VCaP (cell line): ENCODE data around the gene ADPGK.
"Not testable (repeated sequence)": the region's sequence is repeated elsewhere in the genome, so short reads cannot be mapped to it uniquely, and the experiment has no call there.

Experiments
- H3K27ac ChIP-seq: fragments of 450-650 bp; 2 replicates; pipeline ENCODE4 v1.5.1; 2017
- CTCF ChIP-seq: fragments of 450-650 bp; conservative IDR thresholded peaks from 2 replicates; pipeline ENCODE4 v1.5.1; 2017; ENCODE audit warnings: mild to moderate bottlenecking, moderate library complexity

ADPGK gene

GRCh38 chr15:72737723-72738122, 45.8 kb downstream of the ADPGK start:
- TF ChIP-seq CTCF, result no peak
- peak overlapping the region; percentile 91 for H3K27ac ChIP-seq

- peak overlapping the region; percentile 91 for H3K27ac ChIP-seq
- TF ChIP-seq CTCF, result no peak
These were observed 46.5 kb downstream of the ADPGK start for GRCh38 chr15:72737061-72737460.

DNA sequence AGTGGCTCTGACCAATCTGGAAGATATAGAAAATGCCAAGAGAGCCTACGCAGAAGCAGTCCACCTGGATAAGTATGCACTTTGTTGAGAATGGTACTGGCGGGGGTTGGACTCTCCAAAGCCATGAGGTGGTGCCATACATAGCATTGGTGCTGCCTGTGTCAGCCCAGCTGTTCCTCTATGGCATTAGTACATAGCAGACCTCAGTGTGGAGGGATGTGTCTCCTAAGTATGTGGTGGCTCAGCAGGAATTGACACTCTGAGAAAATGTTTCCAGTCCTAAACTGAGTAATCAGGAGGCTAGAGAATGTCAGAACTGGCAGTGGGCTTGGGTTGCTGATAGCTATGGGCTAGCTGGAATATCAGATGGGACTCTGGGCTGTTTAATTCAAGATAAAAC, 48.4 kb downstream of the ADPGK start:
- TF ChIP-seq CTCF, result no peak

GRCh38 chr15:72733941-72734738, 49.4 kb downstream of the ADPGK start:
- peak overlapping the region; percentile 91 for H3K27ac ChIP-seq
- no peak for TF ChIP-seq CTCF

More for the DNA sequence above, 48.4 kb downstream of the ADPGK start:
- peak overlapping the region; percentile 91 for H3K27ac ChIP-seq

DNA sequence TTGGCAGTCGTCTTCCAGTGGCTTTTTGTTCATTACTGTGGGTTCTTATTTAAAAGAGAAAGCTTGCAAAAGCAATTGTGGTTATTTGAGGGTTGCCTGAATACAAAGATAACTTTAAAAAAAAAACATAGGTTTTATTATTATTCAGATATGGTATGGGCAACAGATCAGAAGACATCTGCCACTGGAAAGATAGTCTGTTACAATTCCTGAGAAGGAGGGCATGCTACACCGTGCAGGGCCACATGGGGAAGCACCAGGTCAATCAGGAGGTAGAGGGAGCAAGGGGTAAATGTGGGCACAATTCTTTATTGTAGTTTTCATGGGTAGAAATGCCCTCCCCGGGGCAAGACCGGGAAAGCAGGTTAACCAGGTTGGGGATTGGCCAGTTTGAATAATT, 51.0 kb downstream of the ADPGK start:
- TF ChIP-seq CTCF, result 0 out of 2 replicates have a peak, but pooled peaks have one; percentile 28

DNA sequence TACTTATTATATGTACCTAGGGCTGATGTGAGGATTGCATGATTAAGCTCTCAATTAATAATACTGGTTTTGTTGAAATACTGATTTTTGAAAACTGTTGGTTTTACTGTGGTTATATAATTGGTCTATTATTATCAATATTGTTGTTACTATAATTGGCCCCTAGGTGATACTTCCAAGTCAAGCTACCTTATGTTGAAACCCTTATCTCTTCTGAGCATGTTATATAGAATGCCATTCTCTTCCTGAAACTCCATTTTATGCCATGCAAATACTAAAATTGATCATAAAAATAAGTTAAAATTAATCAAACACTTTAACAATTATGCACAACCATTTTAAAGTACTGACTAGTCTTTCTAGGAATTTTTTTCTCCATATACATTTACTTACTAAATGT, 51.5 kb downstream of the ADPGK start:
- no peak for TF ChIP-seq CTCF
- H3K27ac ChIP-seq, result peak overlapping the region; percentile 91

More for the DNA sequence above, 51.0 kb downstream of the ADPGK start:
- H3K27ac ChIP-seq, result peak overlapping the region; percentile 91

DNA sequence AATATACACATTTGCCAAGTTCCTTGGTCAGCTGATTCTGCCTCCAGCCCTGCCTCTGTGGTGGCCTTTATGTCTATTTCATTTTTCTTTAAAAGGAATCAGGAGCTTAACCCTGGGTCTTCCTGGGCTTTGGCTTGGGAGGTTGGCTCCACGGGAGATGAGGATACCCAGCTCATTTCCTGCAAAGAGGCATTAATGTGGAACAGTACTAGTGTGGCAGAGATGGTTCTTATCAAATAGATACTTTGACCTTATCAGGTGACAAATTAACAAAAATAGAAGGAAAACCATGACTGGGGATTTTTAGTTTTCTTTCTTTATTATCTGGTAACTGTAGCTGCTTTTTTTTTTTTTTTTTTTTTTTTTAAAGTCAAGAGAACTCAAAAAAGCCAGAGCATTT, 54.7 kb downstream of the ADPGK start:
- no peak overlapping the region for H3K27ac ChIP-seq
- TF ChIP-seq CTCF, result no peak

DNA sequence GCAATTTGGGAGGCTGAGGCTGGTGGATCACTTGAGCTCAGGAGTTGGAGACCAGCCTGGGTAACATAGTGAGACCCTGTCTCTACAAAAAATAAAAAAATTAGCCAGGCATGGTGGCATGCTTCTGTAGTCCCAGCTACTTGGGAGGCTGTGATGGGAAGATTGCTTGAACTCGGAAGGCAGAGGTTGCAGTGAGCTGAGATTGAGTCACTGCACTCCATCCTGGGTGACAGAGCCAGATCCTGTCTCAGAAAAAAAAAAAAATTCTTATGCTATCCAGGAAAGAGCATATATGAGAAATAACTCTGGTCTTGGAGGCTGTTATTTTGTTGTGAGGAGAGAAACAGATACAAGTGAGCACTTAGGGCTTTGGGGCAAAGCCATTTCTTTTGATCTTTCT, 55.3 kb downstream of the ADPGK start:
- H3K27ac ChIP-seq, result not testable (repeated sequence)
